ENCODE results near the gene MAP2K6.

The MAP2K6 gene

GRCh38 chr17:69443138-69443537 is 28.6 kb downstream of the MAP2K6 start:
- Histone ChIP-seq H3K36me3 (no peaks in the 10 kb centered on the region), H3K27ac (no peak overlapping the region), H3K27me3 (no peaks in the 10 kb centered on the region), H3K4me1 (ENCODE audit: control insufficient read depth in 1 of 2, insufficient read depth in 1 of 2, low read depth in 1 of 2, low read length in 1 of 2) (no peaks in the 10 kb centered on the region), H3K9me3 (no peaks in the 10 kb centered on the region), H3K4me3 (ENCODE audit: low read depth in 1 of 2, low read length in 1 of 2) (no peak overlapping the region)
- TF ChIP-seq, protein P1, sequence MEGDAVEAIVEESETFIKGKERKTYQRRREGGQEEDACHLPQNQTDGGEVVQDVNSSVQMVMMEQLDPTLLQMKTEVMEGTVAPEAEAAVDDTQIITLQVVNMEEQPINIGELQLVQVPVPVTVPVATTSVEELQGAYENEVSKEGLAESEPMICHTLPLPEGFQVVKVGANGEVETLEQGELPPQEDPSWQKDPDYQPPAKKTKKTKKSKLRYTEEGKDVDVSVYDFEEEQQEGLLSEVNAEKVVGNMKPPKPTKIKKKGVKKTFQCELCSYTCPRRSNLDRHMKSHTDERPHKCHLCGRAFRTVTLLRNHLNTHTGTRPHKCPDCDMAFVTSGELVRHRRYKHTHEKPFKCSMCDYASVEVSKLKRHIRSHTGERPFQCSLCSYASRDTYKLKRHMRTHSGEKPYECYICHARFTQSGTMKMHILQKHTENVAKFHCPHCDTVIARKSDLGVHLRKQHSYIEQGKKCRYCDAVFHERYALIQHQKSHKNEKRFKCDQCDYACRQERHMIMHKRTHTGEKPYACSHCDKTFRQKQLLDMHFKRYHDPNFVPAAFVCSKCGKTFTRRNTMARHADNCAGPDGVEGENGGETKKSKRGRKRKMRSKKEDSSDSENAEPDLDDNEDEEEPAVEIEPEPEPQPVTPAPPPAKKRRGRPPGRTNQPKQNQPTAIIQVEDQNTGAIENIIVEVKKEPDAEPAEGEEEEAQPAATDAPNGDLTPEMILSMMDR (IDR thresholded peaks at IDR 0.05), result no peak

- H3K27ac ChIP-seq, result no peak overlapping the region
- H3K9me3 ChIP-seq, result no peaks in the 10 kb centered on the region
- no peaks in the 10 kb centered on the region for H3K36me3 ChIP-seq
- H3K4me3 ChIP-seq (ENCODE audit: low read depth in 1 of 2, low read length in 1 of 2), result no peak overlapping the region
- no peaks in the 10 kb centered on the region for H3K27me3 ChIP-seq
- TF ChIP-seq, protein P1 (IDR thresholded peaks at IDR 0.05), result no peak
- H3K4me1 ChIP-seq (ENCODE audit: control insufficient read depth in 1 of 2, insufficient read depth in 1 of 2, low read depth in 1 of 2, low read length in 1 of 2), result no peaks in the 10 kb centered on the region
Observed at GRCh38 chr17:69444023-69444422, 29.5 kb downstream of the MAP2K6 start.

GRCh38 chr17:69445132-69445531 is 30.6 kb downstream of the MAP2K6 start:
- TF ChIP-seq, protein P1 (IDR thresholded peaks at IDR 0.05), result no peak
- no peak overlapping the region for H3K4me3 ChIP-seq (ENCODE audit: low read depth in 1 of 2, low read length in 1 of 2)
- H3K4me1 ChIP-seq (ENCODE audit: control insufficient read depth in 1 of 2, insufficient read depth in 1 of 2, low read depth in 1 of 2, low read length in 1 of 2), result no peaks in the 10 kb centered on the region
- H3K9me3 ChIP-seq, result no peaks in the 10 kb centered on the region
- H3K36me3 ChIP-seq, result no peaks in the 10 kb centered on the region
- no peak overlapping the region for H3K27ac ChIP-seq
- H3K27me3 ChIP-seq, result no peaks in the 10 kb centered on the region

DNA sequence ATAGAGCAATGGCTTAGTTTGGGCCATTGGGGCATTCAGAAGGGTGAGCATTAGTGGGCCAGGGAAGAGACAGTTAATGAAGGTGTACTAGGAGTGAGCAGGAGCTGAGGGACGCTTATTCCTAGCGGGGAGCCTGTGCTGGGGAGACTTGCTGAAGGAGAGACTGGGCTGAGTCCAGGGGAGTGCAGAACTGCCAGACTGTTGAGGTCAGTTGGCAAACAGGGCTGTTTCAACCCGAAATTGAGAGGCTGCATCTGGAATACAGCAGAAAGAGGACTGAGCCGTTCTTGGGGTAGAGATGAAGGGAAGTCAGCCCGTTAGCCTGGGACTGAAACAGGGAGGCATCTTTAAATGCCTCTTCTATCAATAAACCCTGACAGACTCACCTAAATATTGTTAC is 33.2 kb downstream of the MAP2K6 start:
- TF ChIP-seq, protein P1 (IDR thresholded peaks at IDR 0.05), result no peak
- H3K4me3 ChIP-seq (ENCODE audit: low read depth in 1 of 2, low read length in 1 of 2), result no peak overlapping the region
- H3K9me3 ChIP-seq, result no peaks in the 10 kb centered on the region
- no peaks in the 10 kb centered on the region for H3K27me3 ChIP-seq
- no peak overlapping the region for H3K27ac ChIP-seq
- H3K4me1 ChIP-seq (ENCODE audit: control insufficient read depth in 1 of 2, insufficient read depth in 1 of 2, low read depth in 1 of 2, low read length in 1 of 2), result no peaks in the 10 kb centered on the region
- no peaks in the 10 kb centered on the region for H3K36me3 ChIP-seq

DNA sequence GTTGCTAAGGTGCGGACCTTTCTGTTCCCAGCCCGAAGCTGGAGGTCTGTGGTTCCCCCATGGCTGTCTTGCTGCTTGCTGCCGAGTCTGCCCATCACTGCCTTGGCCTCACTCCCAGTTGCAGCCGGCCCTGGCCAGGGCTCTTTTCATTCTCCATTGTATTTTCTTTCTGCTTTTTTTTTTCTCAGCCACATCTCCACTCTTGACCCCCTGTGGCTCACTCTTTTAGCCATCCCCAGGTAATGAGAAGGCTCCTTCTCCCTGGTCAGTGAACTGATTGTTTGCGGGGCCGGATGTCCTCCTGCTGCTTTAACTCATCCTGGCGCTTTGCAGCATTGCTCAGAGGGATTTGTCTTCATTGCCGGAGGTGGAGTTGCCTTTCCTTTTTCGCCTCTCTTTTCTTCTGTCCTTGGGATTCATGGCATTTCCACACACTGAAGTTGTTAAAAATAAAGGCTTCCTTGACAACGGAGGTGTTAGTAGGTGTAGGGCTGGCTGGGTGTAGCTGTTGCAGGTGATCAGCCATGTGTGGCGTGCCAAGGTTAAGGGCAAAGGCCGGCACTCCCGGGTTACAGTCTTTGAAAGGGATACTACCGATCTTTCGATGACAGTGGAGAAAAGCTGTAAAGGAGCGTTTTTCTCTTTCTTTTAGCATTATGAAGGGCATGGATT is 34.1 kb downstream of the MAP2K6 start:
- no peaks in the 10 kb centered on the region for H3K36me3 ChIP-seq
- H3K9me3 ChIP-seq, result no peaks in the 10 kb centered on the region
- H3K4me3 ChIP-seq (ENCODE audit: low read depth in 1 of 2, low read length in 1 of 2), result no peak overlapping the region
- no peaks in the 10 kb centered on the region for H3K27me3 ChIP-seq
- no peak overlapping the region for H3K27ac ChIP-seq
- H3K4me1 ChIP-seq (ENCODE audit: control insufficient read depth in 1 of 2, insufficient read depth in 1 of 2, low read depth in 1 of 2, low read length in 1 of 2), result no peaks in the 10 kb centered on the region
- TF ChIP-seq, protein P1 (IDR thresholded peaks at IDR 0.05), result no peak

All from neutrophil (primary cell).